GM21381 (cell line): ENCODE results near the gene DOCK2.

Experiments used
- ATAC-seq: cut with Tn5 transposase; IDR thresholded peaks from one replicate; pipeline ENCODE4 v1.9.1; 2021; ENCODE audit warnings: mild to moderate bottlenecking, moderate library complexity; ENCODE audit not compliant: unreplicated experiment

The DOCK2 gene

GRCh38 chr5:169886677-169887076 is 249.6 kb downstream of the DOCK2 start:
- no peak for ATAC-seq

DNA sequence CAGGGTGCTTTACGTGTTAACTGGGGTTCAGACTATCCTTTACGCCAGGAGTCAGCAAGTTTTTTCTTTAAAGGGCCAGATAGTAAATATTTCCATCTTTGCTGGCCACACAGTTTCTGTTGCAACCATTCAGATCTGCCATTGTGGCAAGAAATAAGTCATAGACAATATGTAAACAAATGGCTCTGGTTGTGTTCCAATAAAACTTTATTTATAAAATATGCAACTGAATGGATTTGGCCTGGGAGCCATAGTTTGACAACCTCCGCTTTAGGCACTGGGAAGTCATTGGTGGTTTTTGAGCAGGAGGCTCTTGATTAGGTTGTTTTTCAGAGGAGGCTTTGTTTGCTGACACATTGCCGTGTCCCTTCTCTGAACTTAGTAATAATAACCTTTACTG is 252.5 kb downstream of the DOCK2 start:
- no peak for ATAC-seq

DNA sequence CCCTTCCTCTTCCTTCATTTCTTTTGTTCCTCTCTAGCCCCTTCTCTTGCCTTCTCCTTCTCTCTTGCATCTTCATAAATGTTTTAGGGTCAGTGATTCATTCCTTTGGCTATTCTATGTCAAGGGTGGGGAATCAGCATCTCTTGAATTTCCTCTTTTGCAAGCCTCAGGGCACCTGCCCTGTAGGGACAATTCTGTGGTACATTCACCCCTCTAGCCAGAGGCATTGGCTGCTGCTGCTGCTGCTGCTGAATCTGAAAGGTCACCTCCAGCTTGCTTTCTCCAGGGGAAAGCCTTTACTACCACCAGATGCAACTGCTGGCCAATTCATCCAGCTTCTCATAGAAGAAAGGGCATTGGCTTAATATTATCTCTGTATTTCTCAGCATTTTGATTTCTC is 255.9 kb downstream of the DOCK2 start:
- ATAC-seq, result no peak

GRCh38 chr5:169893571-169893970 is 256.5 kb downstream of the DOCK2 start:
- no peak for ATAC-seq

- no peak for ATAC-seq
Observed at GRCh38 chr5:169895926-169896325, 258.9 kb downstream of the DOCK2 start.

GRCh38 chr5:169897481-169897880 is 260.4 kb downstream of the DOCK2 start:
- no peak for ATAC-seq

DNA sequence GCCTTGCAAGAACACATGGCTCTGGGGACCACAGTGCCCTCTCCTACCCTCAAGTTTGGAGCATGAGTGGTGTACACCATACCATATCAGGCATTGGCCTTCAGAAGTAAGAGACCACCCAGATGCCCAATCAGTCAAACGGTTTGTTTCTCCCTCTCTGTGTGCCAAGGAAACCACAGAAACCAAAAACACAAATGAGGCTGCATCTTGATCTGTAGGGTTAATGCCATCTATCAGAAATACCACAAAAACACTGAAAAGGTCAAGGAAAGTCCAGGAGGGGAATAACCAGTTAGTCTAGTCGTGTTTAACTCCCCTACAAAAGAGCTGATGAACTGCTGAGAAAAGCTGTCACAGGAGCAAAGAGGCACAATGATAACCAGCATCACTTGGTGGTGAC is 264.8 kb downstream of the DOCK2 start:
- ATAC-seq, result no peak

GRCh38 chr5:169904059-169904458 is 267.0 kb downstream of the DOCK2 start:
- no peak for ATAC-seq

GRCh38 chr5:169904508-169904907 is 267.4 kb downstream of the DOCK2 start:
- no peak for ATAC-seq

- no peak for ATAC-seq
Observed at GRCh38 chr5:169905017-169905416, 267.9 kb downstream of the DOCK2 start.

DNA sequence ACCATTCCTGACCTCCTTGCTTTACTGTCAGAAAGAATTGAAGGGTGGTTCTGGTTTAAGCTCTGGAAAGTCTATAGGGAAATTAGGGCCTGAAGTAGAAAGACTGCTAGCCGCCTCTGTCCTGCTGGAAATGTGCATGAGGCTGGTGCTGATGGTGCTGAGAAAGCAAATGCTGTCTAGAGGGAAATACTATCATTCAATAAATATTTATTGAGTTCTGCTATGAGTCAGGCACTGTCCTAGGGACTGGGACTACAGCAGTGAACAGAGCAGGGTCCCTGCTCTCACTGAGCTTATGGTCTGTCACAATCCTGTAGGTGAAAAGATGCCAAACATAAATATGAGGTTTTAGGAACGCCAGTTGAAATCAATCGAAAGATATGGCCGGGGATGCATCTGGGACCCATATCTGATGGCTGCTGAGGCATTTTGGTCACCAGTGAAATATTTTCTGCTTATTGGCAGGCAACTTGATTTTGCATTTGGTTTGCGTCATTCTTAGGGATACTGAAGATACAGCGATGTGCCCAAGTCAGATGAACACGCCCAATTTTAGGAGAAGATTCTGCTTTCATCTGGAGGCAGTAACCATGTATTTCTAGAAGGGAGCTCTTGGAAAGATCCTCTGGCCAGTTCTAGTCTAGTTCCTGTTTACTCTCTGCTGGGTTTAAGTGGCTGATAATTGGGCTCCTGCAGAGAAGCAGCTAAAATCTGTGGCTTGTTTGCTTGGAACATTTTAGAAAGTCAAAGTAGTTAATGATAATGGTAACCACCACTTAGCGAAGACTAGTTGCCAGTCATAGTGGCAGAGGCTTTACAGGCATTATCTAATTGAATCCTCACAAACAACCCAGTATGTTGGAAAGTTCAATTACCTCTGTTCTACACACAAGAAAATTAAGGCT is 269.9 kb downstream of the DOCK2 start:
- no peak for ATAC-seq

- no peak for ATAC-seq
Observed at GRCh38 chr5:169908864-169909263, 271.8 kb downstream of the DOCK2 start.

- no peak for ATAC-seq
Observed at GRCh38 chr5:169909945-169910344, 272.9 kb downstream of the DOCK2 start.

GRCh38 chr5:169910393-169910792 is 273.3 kb downstream of the DOCK2 start:
- no peak for ATAC-seq

- no peak for ATAC-seq
Observed at GRCh38 chr5:169911448-169912212, 274.6 kb downstream of the DOCK2 start.

GRCh38 chr5:169913479-169913878 is 276.4 kb downstream of the DOCK2 start:
- ATAC-seq, result no peak

- ATAC-seq, result no peak
Observed at GRCh38 chr5:169914766-169915165, 277.7 kb downstream of the DOCK2 start.

DNA sequence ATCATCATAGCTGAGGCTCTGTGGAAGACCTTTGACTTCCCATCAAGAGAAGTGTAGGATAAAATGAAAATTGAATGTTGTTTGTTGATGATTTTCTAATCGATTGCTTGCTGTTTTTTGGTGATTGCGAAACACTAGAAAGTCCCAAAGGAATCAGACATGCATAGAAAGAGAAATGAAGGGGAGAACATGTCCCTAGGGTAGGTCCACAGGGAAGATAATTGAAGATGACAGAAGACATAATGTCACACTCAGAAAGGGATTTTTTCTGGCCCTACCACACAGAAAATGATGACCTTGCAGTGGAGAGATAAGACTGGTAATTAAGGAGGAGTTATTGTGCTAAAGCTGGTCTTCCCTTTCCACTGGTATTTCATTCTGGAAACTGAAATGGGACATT is 280.4 kb downstream of the DOCK2 start:
- ATAC-seq, result no peak

- no peak for ATAC-seq
Observed at GRCh38 chr5:169918228-169918627, 281.2 kb downstream of the DOCK2 start.

- ATAC-seq, result no peak
Observed at GRCh38 chr5:169920474-169920873, 283.4 kb downstream of the DOCK2 start.

GRCh38 chr5:169921384-169921783 is 284.3 kb downstream of the DOCK2 start:
- no peak for ATAC-seq

DNA sequence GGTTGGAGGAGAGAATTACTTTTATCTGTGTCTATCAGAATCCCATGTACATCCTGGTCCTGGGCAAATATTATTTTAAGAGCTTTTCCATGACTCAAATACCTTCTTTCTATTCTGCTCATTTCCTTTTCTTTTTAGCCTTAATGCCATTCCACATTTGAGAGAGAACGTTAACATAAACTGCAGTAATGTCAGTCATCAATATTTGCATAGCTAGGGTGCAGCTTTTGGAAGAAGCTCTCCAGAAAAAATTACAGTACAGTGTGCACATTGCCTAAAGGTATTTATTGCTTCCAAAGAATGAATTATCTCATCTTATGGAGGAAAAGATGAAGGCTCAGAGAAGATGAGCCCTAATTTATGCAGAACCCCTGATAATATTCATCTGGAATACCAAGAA is 284.9 kb downstream of the DOCK2 start:
- ATAC-seq, result no peak
